HG03060 (cell line): ENCODE results near the gene GOLGA6C.
"Not testable (repeated sequence)": the region's sequence is repeated elsewhere in the genome, so short reads cannot be mapped to it uniquely, and the experiment has no call there.

ENCODE experiments used
- ATAC-seq: cut with Tn5 transposase; IDR thresholded peaks from one replicate; pipeline ENCODE4 v1.9.1; 2021; ENCODE audit warnings: low read depth, moderate number of reproducible peaks; ENCODE audit not compliant: unreplicated experiment

Gene GOLGA6C

GRCh38 chr15:75248991-75249390, 9.1 kb upstream of the GOLGA6C start:
- ATAC-seq: not testable (repeated sequence)

- ATAC-seq: no peak
Measured at GRCh38 chr15:75249726-75250125, 8.4 kb upstream of the GOLGA6C start.

GRCh38 chr15:75251343-75251742, 6.8 kb upstream of the GOLGA6C start:
- ATAC-seq: not testable (repeated sequence)

- ATAC-seq: not testable (repeated sequence)
Measured at GRCh38 chr15:75252285-75252684, 5.8 kb upstream of the GOLGA6C start.

- not testable (repeated sequence) for ATAC-seq
Measured at GRCh38 chr15:75258620-75259343, 648 bp downstream of the GOLGA6C start.

- ATAC-seq: not testable (repeated sequence)
Measured at GRCh38 chr15:75259873-75260272, 1.7 kb downstream of the GOLGA6C start.

- ATAC-seq: not testable (repeated sequence)
Measured at GRCh38 chr15:75273751-75274359, 15.7 kb downstream of the GOLGA6C start.

GRCh38 chr15:75274509-75275107, 16.5 kb downstream of the GOLGA6C start:
- ATAC-seq: not testable (repeated sequence)

GRCh38 chr15:75275617-75276016, 17.5 kb downstream of the GOLGA6C start:
- ATAC-seq: not testable (repeated sequence)

- not testable (repeated sequence) for ATAC-seq
Measured at GRCh38 chr15:75278497-75278896, 20.4 kb downstream of the GOLGA6C start.

GRCh38 chr15:75282572-75282971, 24.4 kb downstream of the GOLGA6C start, which contains the start of gene GOLGA6D:
GOLGA6D (plus strand) TSS chr15:75282835; CDS start chr15:75282876, 41 bp downstream.
- ATAC-seq: not testable (repeated sequence)

GRCh38 chr15:75284152-75284551, 26.0 kb downstream of the GOLGA6C start:
- not testable (repeated sequence) for ATAC-seq

GRCh38 chr15:75293660-75294059, 35.5 kb downstream of the GOLGA6C start:
- ATAC-seq: not testable (repeated sequence)

GRCh38 chr15:75298541-75299310, 40.6 kb downstream of the GOLGA6C start:
- ATAC-seq: not testable (repeated sequence)

- not testable (repeated sequence) for ATAC-seq
Measured at GRCh38 chr15:75299311-75299688, 41.2 kb downstream of the GOLGA6C start.

GRCh38 chr15:75300026-75300425, 41.9 kb downstream of the GOLGA6C start:
- not testable (repeated sequence) for ATAC-seq

GRCh38 chr15:75302318-75302717, 44.2 kb downstream of the GOLGA6C start:
- no peak for ATAC-seq

- not testable (repeated sequence) for ATAC-seq
Measured at GRCh38 chr15:75302753-75303152, 44.6 kb downstream of the GOLGA6C start.

- ATAC-seq: no peak
Measured at GRCh38 chr15:75306188-75306587, 48.1 kb downstream of the GOLGA6C start.

GRCh38 chr15:75307778-75308390, 49.8 kb downstream of the GOLGA6C start:
- no peak for ATAC-seq
